HEK293 (cell line): ENCODE measurements around the gene ACADSB.

Experiments used
- CTCF ChIA-PET: fragments of 350-600 bp; formaldehyde crosslinking; extraction: SDS; loops from one replicate; lab custom pipeline; 2021; ENCODE audit warnings: antibody characterized with exemption; lab: Yijun Ruan, JAX
- POLR2A ChIA-PET: fragments of 300-600 bp; formaldehyde crosslinking; extraction: SDS; loops from one replicate; lab custom pipeline; 2020; ENCODE audit warnings: antibody characterized with exemption, inconsistent platforms; lab: Yijun Ruan, JAX
- H3K27ac ChIP-seq: fragments of 200-500 bp; sonication (Bioruptor generic); 2 replicates; pipeline ENCODE4 v1.5.1; 2014; ENCODE audit warnings: low read depth, low read length, control low read depth, inconsistent platforms; ENCODE audit errors: extremely low read depth
- H3K36me3 ChIP-seq, 2 experiments: fragments of 200-500 bp in 1 of 2; sonication (Bioruptor generic) in 1 of 2; 1 replicate in 1 of 2; 2 replicates in 1 of 2; pipeline ENCODE4 v1.5.1; 2014 to 2017; ENCODE audit warnings: inconsistent platforms in 2 of 2, low read length in 2 of 2; ENCODE audit not compliant: control insufficient read depth in 2 of 2, insufficient read depth in 1 of 2
- H3K4me1 ChIP-seq: fragments of 200-500 bp; sonication (Bioruptor generic); 2 replicates; pipeline ENCODE4 v1.5.1; 2014; ENCODE audit warnings: mild to moderate bottlenecking, low read length, inconsistent platforms; ENCODE audit not compliant: control insufficient read depth, insufficient read depth
- H3K4me3 ChIP-seq: 2 replicates; pipeline ENCODE4 v1.5.1; 2011; ENCODE audit warnings: low read depth, mild to moderate bottlenecking, control low read depth, low read length, moderate library complexity
- H3K9me3 ChIP-seq: fragments of 200-500 bp; sonication (Bioruptor generic); 2 replicates; pipeline ENCODE4 v1.5.1; 2014; ENCODE audit warnings: low read depth, low read length, inconsistent platforms; ENCODE audit not compliant: control insufficient read depth, insufficient read depth
- BCL11A ChIP-seq: fragments of 450-650 bp; formaldehyde crosslinking; IDR thresholded peaks from 2 replicates; pipeline ENCODE4 v1.5.1; 2016; ENCODE audit warnings: low read depth, missing biosample characterization, missing genetic modification characterization
- KLF10 ChIP-seq: fragments of 450-650 bp; IDR thresholded peaks from 2 replicates; pipeline ENCODE4 v1.5.1; 2018; ENCODE audit warnings: missing biosample characterization, mild to moderate bottlenecking, missing genetic modification characterization
- KLF16 ChIP-seq: fragments of 450-650 bp; formaldehyde crosslinking; IDR thresholded peaks from 2 replicates; pipeline ENCODE4 v1.5.1; 2017; ENCODE audit warnings: missing biosample characterization, missing genetic modification characterization
- OVOL3 ChIP-seq: fragments of 450-650 bp; formaldehyde crosslinking; IDR thresholded peaks from 2 replicates; pipeline ENCODE4 v1.5.1; 2016; ENCODE audit warnings: missing biosample characterization, missing genetic modification characterization
- PRDM1 ChIP-seq: fragments of 450-650 bp; formaldehyde crosslinking; IDR thresholded peaks from 2 replicates; pipeline ENCODE4; 2016; ENCODE audit warnings: missing biosample characterization, missing genetic modification characterization
- REPIN1 ChIP-seq: fragments of 450-650 bp; formaldehyde crosslinking; IDR thresholded peaks from 2 replicates; pipeline ENCODE4 v1.5.1; 2017; ENCODE audit warnings: missing biosample characterization, missing genetic modification characterization, low read depth
- ZBTB21 ChIP-seq: fragments of 450-650 bp; formaldehyde crosslinking; IDR thresholded peaks from 2 replicates; pipeline ENCODE4 v1.5.1; 2017; ENCODE audit warnings: missing biosample characterization, missing genetic modification characterization
- ZBTB7A ChIP-seq: fragments of 450-650 bp; formaldehyde crosslinking; IDR thresholded peaks from 2 replicates; pipeline ENCODE4 v1.5.1; 2016; ENCODE audit warnings: low read depth, missing biosample characterization, missing genetic modification characterization
- ZNF16 ChIP-seq: fragments of 450-650 bp; formaldehyde crosslinking; IDR thresholded peaks from 2 replicates; pipeline ENCODE4 v1.5.1; 2016; ENCODE audit warnings: low read depth, missing biosample characterization, missing genetic modification characterization
- ZNF211 ChIP-seq: fragments of 450-650 bp; formaldehyde crosslinking; IDR thresholded peaks from 2 replicates; pipeline ENCODE4 v1.5.1; 2016; ENCODE audit warnings: low read depth, missing biosample characterization, missing genetic modification characterization
- ZNF239 ChIP-seq: fragments of 450-650 bp; formaldehyde crosslinking; IDR thresholded peaks from 2 replicates; pipeline ENCODE4 v1.5.1; 2016; ENCODE audit warnings: missing biosample characterization, missing genetic modification characterization
- ZNF274 ChIP-seq, 2 experiments: fragments of 200-500 bp in 1 of 2; fragments of 450-650 bp in 1 of 2; sonication (Bioruptor generic) in 1 of 2; formaldehyde crosslinking in 1 of 2; IDR thresholded peaks; 2 replicates each; pipeline versions ENCODE4 v1.5.1 to v1.6.1; 2014 to 2016; ENCODE audit warnings: borderline replicate concordance in 1 of 2, inconsistent platforms in 1 of 2, low read length in 1 of 2, missing biosample characterization in 1 of 2, missing genetic modification characterization in 1 of 2
- ZNF354C ChIP-seq: fragments of 450-650 bp; formaldehyde crosslinking; IDR thresholded peaks from 2 replicates; pipeline ENCODE4 v1.5.1; 2016; ENCODE audit warnings: missing biosample characterization, missing genetic modification characterization, low read depth, borderline replicate concordance
- ZNF362 ChIP-seq: fragments of 450-650 bp; formaldehyde crosslinking; IDR thresholded peaks from 2 replicates; pipeline ENCODE4 v1.5.1; 2016; ENCODE audit warnings: missing biosample characterization, missing genetic modification characterization
- ZNF416 ChIP-seq: fragments of 450-650 bp; formaldehyde crosslinking; IDR thresholded peaks from 2 replicates; pipeline ENCODE4 v1.5.1; 2016; ENCODE audit warnings: missing biosample characterization, missing genetic modification characterization
- ZNF48 ChIP-seq: fragments of 450-650 bp; formaldehyde crosslinking; IDR thresholded peaks from 2 replicates; pipeline ENCODE4 v1.5.1; 2016; ENCODE audit warnings: missing biosample characterization, missing genetic modification characterization
- ZNF558 ChIP-seq: fragments of 450-650 bp; formaldehyde crosslinking; IDR thresholded peaks from 2 replicates; pipeline ENCODE4 v1.5.1; 2016; ENCODE audit warnings: missing biosample characterization, missing genetic modification characterization
- ZNF585B ChIP-seq: fragments of 450-650 bp; formaldehyde crosslinking; IDR thresholded peaks from 2 replicates; pipeline ENCODE4 v1.5.1; 2016; ENCODE audit warnings: missing biosample characterization, missing genetic modification characterization
- ZNF626 ChIP-seq: fragments of 450-650 bp; sonication (Bioruptor Pico); formaldehyde crosslinking; IDR thresholded peaks from 2 replicates; pipeline ENCODE4 v1.5.1; 2018; ENCODE audit warnings: missing biosample characterization, missing genetic modification characterization, inconsistent platforms
- ZNF785 ChIP-seq: fragments of 450-650 bp; formaldehyde crosslinking; IDR thresholded peaks from 2 replicates; pipeline ENCODE4 v1.5.1; 2016; ENCODE audit warnings: missing biosample characterization, missing genetic modification characterization
- TF ChIP-seq, protein P1 (sequence below): fragments of 450-650 bp; formaldehyde crosslinking; IDR thresholded peaks from 2 replicates; pipeline ENCODE4 v1.5.1; 2016; ENCODE audit warnings: missing biosample characterization, missing genetic modification characterization
- TF ChIP-seq, protein P2 (sequence below): fragments of 450-650 bp; formaldehyde crosslinking; IDR thresholded peaks from 2 replicates; pipeline ENCODE4; 2016; ENCODE audit warnings: missing biosample characterization, missing genetic modification characterization
- TF ChIP-seq, protein P3 (sequence below): fragments of 450-650 bp; formaldehyde crosslinking; IDR thresholded peaks from 2 replicates; pipeline ENCODE4 v1.5.1; 2017; ENCODE audit warnings: missing biosample characterization, missing genetic modification characterization

ACADSB gene

GRCh38 chr10:123011987-123012386 is 3.2 kb downstream of the ACADSB start (continued):
- no peak for TF ChIP-seq ZNF48

GRCh38 chr10:123013456-123014419 is 4.9 kb downstream of the ACADSB start:
- TF ChIP-seq, protein P1, sequence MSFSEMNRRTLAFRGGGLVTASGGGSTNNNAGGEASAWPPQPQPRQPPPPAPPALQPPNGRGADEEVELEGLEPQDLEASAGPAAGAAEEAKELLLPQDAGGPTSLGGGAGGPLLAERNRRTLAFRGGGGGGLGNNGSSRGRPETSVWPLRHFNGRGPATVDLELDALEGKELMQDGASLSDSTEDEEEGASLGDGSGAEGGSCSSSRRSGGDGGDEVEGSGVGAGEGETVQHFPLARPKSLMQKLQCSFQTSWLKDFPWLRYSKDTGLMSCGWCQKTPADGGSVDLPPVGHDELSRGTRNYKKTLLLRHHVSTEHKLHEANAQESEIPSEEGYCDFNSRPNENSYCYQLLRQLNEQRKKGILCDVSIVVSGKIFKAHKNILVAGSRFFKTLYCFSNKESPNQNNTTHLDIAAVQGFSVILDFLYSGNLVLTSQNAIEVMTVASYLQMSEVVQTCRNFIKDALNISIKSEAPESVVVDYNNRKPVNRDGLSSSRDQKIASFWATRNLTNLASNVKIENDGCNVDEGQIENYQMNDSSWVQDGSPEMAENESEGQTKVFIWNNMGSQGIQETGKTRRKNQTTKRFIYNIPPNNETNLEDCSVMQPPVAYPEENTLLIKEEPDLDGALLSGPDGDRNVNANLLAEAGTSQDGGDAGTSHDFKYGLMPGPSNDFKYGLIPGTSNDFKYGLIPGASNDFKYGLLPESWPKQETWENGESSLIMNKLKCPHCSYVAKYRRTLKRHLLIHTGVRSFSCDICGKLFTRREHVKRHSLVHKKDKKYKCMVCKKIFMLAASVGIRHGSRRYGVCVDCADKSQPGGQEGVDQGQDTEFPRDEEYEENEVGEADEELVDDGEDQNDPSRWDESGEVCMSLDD (tag by site-specific recombination) = no peak
- TF ChIP-seq ZBTB21 (no peak), PRDM1 (tag by site-specific recombination) (peak; percentile 74), ZNF239 (tag by site-specific recombination) (no peak)

DNA sequence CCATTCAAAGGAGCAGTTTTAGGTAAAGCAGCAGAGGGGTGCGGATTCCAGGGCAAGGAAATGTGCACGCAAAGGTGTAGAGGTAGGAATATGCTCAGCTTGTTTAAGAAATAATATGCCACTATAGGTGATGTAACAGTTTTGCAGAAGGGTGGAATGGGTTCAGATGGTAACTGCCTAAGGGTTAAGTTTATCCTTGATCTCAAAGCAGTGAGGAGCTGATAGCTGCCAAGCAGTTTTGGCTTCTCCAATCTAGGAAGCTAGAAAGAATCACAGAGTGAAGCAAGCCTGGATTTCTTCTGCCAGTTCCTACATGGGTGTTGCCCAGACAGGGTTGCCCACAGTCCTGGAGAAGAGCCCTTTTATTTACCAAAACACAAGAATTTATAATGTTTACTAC is 6.0 kb downstream of the ACADSB start:
- no peak overlapping the region for H3K4me3 ChIP-seq
- H3K27ac ChIP-seq = no peak overlapping the region
- TF ChIP-seq REPIN1 (tag by site-specific recombination) = no peak
- TF ChIP-seq ZNF585B (tag by site-specific recombination) = no peak
- TF ChIP-seq KLF10 (tag by site-specific recombination) = no peak
- TF ChIP-seq ZBTB7A = no peak
- TF ChIP-seq, protein P2, sequence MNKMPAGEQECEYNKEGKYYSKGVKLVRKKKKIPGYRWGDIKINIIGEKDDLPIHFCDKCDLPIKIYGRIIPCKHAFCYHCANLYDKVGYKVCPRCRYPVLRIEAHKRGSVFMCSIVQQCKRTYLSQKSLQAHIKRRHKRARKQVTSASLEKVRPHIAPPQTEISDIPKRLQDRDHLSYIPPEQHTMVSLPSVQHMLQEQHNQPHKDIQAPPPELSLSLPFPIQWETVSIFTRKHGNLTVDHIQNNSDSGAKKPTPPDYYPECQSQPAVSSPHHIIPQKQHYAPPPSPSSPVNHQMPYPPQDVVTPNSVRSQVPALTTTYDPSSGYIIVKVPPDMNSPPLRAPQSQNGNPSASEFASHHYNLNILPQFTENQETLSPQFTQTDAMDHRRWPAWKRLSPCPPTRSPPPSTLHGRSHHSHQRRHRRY (tag by site-specific recombination) = no peak
- no peak for TF ChIP-seq ZNF558
- CTCF ChIA-PET = no interaction called here
- H3K36me3 ChIP-seq = peaks cover 0 to 5% of the 10 kb centered on the region in 2 experiments; a peak in 2 of 3 replicates
- POLR2A ChIA-PET = no interaction called here
- H3K4me1 ChIP-seq = no peaks in the 10 kb centered on the region
- H3K9me3 ChIP-seq = no peaks in the 10 kb centered on the region

More at GRCh38 chr10:123013456-123014419, 4.9 kb downstream of the ACADSB start:
- ChIA-PET POLR2A (no interaction called here), CTCF (interaction anchor here (0.7 kb wide), 1 partner anchor 702 kb away, joined by 5 read pairs; no protein-coding TSS in a partner anchor)
- no peaks in the 10 kb centered on the region for H3K4me1 ChIP-seq
- no peak overlapping the region for H3K4me3 ChIP-seq
- H3K36me3 ChIP-seq = peaks cover 0 to 5% of the 10 kb centered on the region in 2 experiments; a peak in 2 of 3 replicates
- H3K9me3 ChIP-seq = no peaks in the 10 kb centered on the region
- H3K27ac ChIP-seq = no peak overlapping the region

DNA sequence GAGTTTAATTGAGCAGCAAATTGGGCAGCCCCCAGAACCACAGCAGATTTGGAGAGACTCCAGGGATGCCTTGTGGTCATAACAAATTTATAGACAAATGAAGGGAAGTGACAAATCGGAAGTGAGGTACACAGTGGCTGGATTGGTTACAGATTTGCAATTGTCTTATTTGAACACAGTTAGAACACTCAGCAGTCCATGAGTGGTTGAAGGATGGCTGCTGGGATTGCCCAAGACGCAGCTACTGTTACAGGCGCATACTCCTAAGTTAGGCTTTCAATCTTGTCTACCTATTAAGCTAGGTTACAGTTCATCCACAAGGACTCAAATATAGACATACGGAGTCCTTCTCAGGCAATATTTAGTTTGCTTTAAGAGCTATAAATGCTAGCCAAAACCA is 7.4 kb downstream of the ACADSB start:
- ChIA-PET CTCF (interaction anchor here (1.3 kb wide), 1 partner anchor 27 kb away, joined by 6 read pairs; no protein-coding TSS in a partner anchor), POLR2A (no interaction called here)
- no peak overlapping the region for H3K4me3 ChIP-seq
- no peaks in the 10 kb centered on the region for H3K9me3 ChIP-seq
- peaks cover 4% of the 10 kb centered on the region for H3K4me1 ChIP-seq
- peaks cover 0 to 5% of the 10 kb centered on the region in 2 experiments; a peak in 2 of 3 replicates for H3K36me3 ChIP-seq
- no peak overlapping the region for H3K27ac ChIP-seq
- TF ChIP-seq ZNF585B (tag by site-specific recombination) (no peak), KLF16 (tag by site-specific recombination) (no peak), ZNF211 (tag by site-specific recombination) (no peak), BCL11A (tag by site-specific recombination) (no peak), ZNF16 (tag by site-specific recombination) (no peak), ZNF416 (tag by site-specific recombination) (no peak), ZNF274 (IDR thresholded peaks at IDR 0.05; ENCODE audit: low read length) (no peak), ZNF274 (tag by site-specific recombination; IDR thresholded peaks at IDR 0.05; ENCODE audit: borderline replicate concordance) (no peak), ZNF362 (tag by site-specific recombination) (no peak), ZNF354C (tag by site-specific recombination) (no peak), ZNF785 (no peak), ZNF626 (tag by site-specific recombination) (no peak), OVOL3 (tag by site-specific recombination) (no peak)
- TF ChIP-seq, protein P3, sequence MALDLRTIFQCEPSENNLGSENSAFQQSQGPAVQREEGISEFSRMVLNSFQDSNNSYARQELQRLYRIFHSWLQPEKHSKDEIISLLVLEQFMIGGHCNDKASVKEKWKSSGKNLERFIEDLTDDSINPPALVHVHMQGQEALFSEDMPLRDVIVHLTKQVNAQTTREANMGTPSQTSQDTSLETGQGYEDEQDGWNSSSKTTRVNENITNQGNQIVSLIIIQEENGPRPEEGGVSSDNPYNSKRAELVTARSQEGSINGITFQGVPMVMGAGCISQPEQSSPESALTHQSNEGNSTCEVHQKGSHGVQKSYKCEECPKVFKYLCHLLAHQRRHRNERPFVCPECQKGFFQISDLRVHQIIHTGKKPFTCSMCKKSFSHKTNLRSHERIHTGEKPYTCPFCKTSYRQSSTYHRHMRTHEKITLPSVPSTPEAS = no peak
